ENCODE measurements around the gene DOC2B.

DOC2B gene

DNA sequence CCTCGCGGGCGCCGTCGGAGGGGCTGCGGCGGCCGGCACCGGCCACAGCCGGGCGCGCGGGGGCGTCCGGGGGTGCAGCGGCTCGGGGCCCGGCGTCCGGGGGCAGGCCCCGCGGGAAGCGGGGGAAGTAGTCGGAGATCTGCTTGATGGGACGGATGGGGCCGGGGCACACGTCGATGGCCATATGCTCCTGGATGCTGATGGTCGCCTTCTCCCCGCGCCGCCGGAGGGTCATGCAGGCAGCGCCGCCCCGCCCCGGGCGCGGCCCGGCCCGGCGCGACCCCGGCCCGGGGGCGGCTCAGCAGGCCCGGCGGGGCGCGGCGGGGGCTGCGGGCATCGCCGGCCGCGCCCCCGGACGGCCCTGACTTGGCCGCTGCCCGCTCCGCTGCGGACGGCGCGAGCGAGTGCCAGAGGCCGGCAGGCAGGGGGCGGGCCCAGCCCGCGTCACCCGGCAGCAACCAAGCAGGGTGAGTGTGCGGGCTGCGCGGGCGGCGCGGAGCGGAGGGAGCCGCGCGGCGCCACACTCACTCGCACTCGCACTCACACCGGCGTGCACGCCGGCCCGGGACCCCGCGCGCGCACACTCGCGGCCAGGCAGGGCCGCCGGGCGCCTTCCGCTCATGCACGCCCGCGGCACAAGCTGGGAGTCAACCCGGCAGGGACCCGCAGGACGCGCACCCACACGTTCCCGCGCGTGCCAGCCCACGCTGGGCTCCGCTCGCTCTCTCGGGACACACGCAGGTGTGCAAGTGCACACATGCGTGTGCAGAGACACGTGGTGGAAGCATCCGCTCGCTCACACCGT, at the start of gene DOC2B:
Gene DOC2B, minus strand, starts transcription at position 406 of the 805 bp plus-strand sequence. Its CDS starts 171 bp downstream, at position 235.
- TF ChIP-seq, protein P1, sequence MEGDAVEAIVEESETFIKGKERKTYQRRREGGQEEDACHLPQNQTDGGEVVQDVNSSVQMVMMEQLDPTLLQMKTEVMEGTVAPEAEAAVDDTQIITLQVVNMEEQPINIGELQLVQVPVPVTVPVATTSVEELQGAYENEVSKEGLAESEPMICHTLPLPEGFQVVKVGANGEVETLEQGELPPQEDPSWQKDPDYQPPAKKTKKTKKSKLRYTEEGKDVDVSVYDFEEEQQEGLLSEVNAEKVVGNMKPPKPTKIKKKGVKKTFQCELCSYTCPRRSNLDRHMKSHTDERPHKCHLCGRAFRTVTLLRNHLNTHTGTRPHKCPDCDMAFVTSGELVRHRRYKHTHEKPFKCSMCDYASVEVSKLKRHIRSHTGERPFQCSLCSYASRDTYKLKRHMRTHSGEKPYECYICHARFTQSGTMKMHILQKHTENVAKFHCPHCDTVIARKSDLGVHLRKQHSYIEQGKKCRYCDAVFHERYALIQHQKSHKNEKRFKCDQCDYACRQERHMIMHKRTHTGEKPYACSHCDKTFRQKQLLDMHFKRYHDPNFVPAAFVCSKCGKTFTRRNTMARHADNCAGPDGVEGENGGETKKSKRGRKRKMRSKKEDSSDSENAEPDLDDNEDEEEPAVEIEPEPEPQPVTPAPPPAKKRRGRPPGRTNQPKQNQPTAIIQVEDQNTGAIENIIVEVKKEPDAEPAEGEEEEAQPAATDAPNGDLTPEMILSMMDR (IDR thresholded peaks at IDR 0.05; ENCODE audit: low read depth, low read length, poor library complexity, severe bottlenecking) = no peak
- no peak for TF ChIP-seq EZH2phosphoT487 (IDR thresholded peaks at IDR 0.05; ENCODE audit: borderline replicate concordance, low read length)
- Histone ChIP-seq H3K9me2 (replicated peaks; ENCODE audit: control insufficient read depth, low read length) (no peaks in the 10 kb centered on the region), H3K27ac (ENCODE audit: low read depth, low read length) (no peak within 1 kb of the TSS), H3K4me1 (ENCODE audit: control insufficient read depth, low read length) (no peaks in the 10 kb centered on the region), H3K4me2 (ENCODE audit: low read length) (no peak within 1 kb of the TSS), H4K20me1 (ENCODE audit: control insufficient read depth, insufficient read depth, low read depth, low read length) (no peaks in the 10 kb centered on the region), H3F3A (ENCODE audit: control insufficient read depth, insufficient read depth) (no peaks in the 10 kb centered on the region), H3K36me3 (ENCODE audit: control insufficient read depth, low read length) (no peaks in the 10 kb centered on the region), H3K27me3 (ENCODE audit: control insufficient read depth, low read length) (no peaks in the 10 kb centered on the region), H3K79me2 (ENCODE audit: control insufficient read depth, low read length) (no peaks in the 10 kb centered on the region), H3K9me3 (ENCODE audit: control insufficient read depth, insufficient read depth, low read length) (no peaks in the 10 kb centered on the region), H3K4me3 (ENCODE audit: low read length) (no peak within 1 kb of the TSS)

DNA sequence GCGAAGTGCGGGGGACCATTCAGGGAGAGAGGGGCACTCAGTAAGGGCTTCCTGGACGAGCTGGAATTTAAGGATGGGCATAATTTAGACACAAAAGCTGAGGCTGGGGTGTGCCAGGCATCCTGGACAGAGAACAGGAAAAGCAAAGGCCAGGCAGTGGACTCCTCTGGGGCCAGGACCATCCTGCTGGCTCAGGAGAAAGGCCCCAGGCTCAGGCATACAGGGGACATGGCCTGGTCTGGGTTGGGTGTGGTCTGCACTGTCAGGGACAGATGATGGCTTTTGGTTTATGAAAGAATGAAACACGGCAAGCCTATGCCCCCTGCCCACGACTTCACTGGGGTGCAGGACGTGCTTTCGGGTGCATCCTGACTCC, 48.9 kb upstream of the DOC2B start:
- Histone ChIP-seq H3K79me2 (ENCODE audit: control insufficient read depth, low read length) (no peaks in the 10 kb centered on the region), H3K9me2 (replicated peaks; ENCODE audit: control insufficient read depth, low read length) (no peaks in the 10 kb centered on the region), H3K27me3 (ENCODE audit: control insufficient read depth, low read length) (no peaks in the 10 kb centered on the region; the same call in 1 of the 2 replicates), H3K4me3 (ENCODE audit: low read length) (no peak overlapping the region), H3F3A (ENCODE audit: control insufficient read depth, insufficient read depth) (no peaks in the 10 kb centered on the region), H3K4me1 (ENCODE audit: control insufficient read depth, low read length) (peaks cover 12% of the 10 kb centered on the region), H3K9me3 (ENCODE audit: control insufficient read depth, insufficient read depth, low read length) (no peaks in the 10 kb centered on the region), H3K36me3 (ENCODE audit: control insufficient read depth, low read length) (no peaks in the 10 kb centered on the region), H4K20me1 (ENCODE audit: control insufficient read depth, insufficient read depth, low read depth, low read length) (no peaks in the 10 kb centered on the region), H3K4me2 (ENCODE audit: low read length) (no peak overlapping the region), H3K27ac (ENCODE audit: low read depth, low read length) (no peak overlapping the region)
- TF ChIP-seq, protein P1 (IDR thresholded peaks at IDR 0.05; ENCODE audit: low read depth, low read length, poor library complexity, severe bottlenecking) = no peak
- TF ChIP-seq EZH2phosphoT487 (IDR thresholded peaks at IDR 0.05; ENCODE audit: borderline replicate concordance, low read length) = no peak

DNA sequence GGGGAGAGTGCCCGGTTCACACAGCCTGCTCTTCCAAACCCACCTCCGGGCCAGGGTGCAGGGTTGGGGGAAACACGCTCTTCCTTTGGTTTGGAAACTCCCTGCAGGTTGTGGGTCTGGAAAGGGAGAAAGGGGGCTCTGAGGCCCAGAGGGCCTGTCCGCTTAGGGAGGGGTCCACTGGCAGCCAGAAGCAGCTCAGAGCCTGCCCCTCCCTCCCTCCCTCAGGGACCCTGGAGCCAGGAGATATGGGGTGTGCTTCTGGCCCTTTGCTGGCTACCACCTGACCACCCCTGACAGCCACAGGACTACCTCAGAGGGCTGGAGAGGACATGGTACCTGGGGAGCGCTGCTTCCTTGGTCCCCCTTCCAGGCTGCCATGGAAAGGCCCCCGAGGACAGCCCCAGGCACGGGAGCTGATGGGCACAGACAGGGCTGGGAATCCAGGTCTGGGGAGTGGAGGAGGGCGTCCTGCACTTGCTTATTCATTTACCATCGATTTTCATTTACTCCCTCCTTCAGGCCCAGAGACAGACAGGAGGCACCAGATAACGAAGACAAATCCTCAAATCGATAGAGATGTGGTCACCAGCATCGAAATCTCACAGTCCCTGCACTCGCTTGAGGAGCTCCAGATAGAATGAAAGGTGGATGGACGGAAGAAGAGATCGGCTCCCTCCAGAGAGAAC, 48.4 kb upstream of the DOC2B start:
- Histone ChIP-seq H3K27ac (ENCODE audit: low read depth, low read length) (no peak overlapping the region), H3K9me3 (ENCODE audit: control insufficient read depth, insufficient read depth, low read length) (no peaks in the 10 kb centered on the region), H3K79me2 (ENCODE audit: control insufficient read depth, low read length) (no peaks in the 10 kb centered on the region), H3K9me2 (replicated peaks; ENCODE audit: control insufficient read depth, low read length) (no peaks in the 10 kb centered on the region), H3K4me1 (ENCODE audit: control insufficient read depth, low read length) (peaks cover 12% of the 10 kb centered on the region), H3K27me3 (ENCODE audit: control insufficient read depth, low read length) (no peaks in the 10 kb centered on the region; the same call in 1 of the 2 replicates), H4K20me1 (ENCODE audit: control insufficient read depth, insufficient read depth, low read depth, low read length) (no peaks in the 10 kb centered on the region), H3F3A (ENCODE audit: control insufficient read depth, insufficient read depth) (no peaks in the 10 kb centered on the region), H3K4me3 (ENCODE audit: low read length) (no peak overlapping the region), H3K4me2 (ENCODE audit: low read length) (no peak overlapping the region), H3K36me3 (ENCODE audit: control insufficient read depth, low read length) (no peaks in the 10 kb centered on the region)
- TF ChIP-seq, protein P1 (IDR thresholded peaks at IDR 0.05; ENCODE audit: low read depth, low read length, poor library complexity, severe bottlenecking) = no peak
- TF ChIP-seq EZH2phosphoT487 (IDR thresholded peaks at IDR 0.05; ENCODE audit: borderline replicate concordance, low read length) = no peak

Measured in DOHH2 (cell line).